Activated B cell treated with CpG ODN at 0.5 μM for 24 hours (primary cell): ENCODE data around the gene PBX1. TPM values are rescaled to one million over a fixed set of nuclear protein-coding genes. Genes with fewer than 3 reads are reported as not detected.

Experiments
- ATAC-seq: fragments of 200-7000 bp; cut with Tn5 transposase; one replicate; pipeline ENCODE4 v1.10.0; 2021; ENCODE audit warnings: low read depth, mild to moderate bottlenecking, moderate library complexity
- CTCF ChIA-PET: fragments of 350-600 bp; sonication (Branson Sonifier 250); formaldehyde crosslinking; loops from one replicate; lab custom pipeline; 2021; ENCODE audit warnings: antibody characterized with exemption; lab: Charles Lee
- POLR2A ChIA-PET: fragments of 350-600 bp; sonication (Branson Sonifier 250); formaldehyde crosslinking; loops from one replicate; lab custom pipeline; 2021; ENCODE audit warnings: antibody characterized with exemption; lab: Charles Lee
- DNase-seq: peaks from one replicate; pipeline ENCODE4 v3.0.0; 2022
- H3K27ac Mint-ChIP-seq: one replicate; pipeline ENCODE4 v1.8.0; 2020; ENCODE audit warnings: mixed read lengths
- H3K27me3 Mint-ChIP-seq: one replicate; pipeline ENCODE4 v1.8.0; 2021; ENCODE audit warnings: mixed read lengths
- H3K36me3 Mint-ChIP-seq: one replicate; pipeline ENCODE4 v1.8.0; 2021; ENCODE audit warnings: low read depth, mixed read lengths
- H3K4me1 Mint-ChIP-seq: one replicate; pipeline ENCODE4 v1.8.0; 2021; ENCODE audit warnings: mixed read lengths
- H3K4me3 Mint-ChIP-seq: one replicate; pipeline ENCODE4 v1.8.0; 2020; ENCODE audit warnings: mild to moderate bottlenecking, mixed read lengths
- H3K9me3 Mint-ChIP-seq: one replicate; pipeline ENCODE4 v1.8.0; 2020; ENCODE audit warnings: mixed read lengths
- intact Hi-C: fragments of 100-400 bp; cut with micrococcal nuclease; formaldehyde crosslinking; loops from one replicate; pipeline ENCODE4 v1.15.1; 2024
- total RNA-seq: library from RNA; stranded (reverse); gene quantifications from 2 replicates; pipeline ENCODE4 v1.2.3, GENCODE V29; 2022
- TF ChIP-seq, protein P1 (sequence below): fragments of 200-600 bp; IDR thresholded peaks from one replicate; pipeline ENCODE4 v1.8.0; 2022; ENCODE audit warnings: antibody characterized with exemption, mild to moderate bottlenecking

Gene PBX1
- total RNA-seq, 1 donor from 2014 or later: not detected

DNA sequence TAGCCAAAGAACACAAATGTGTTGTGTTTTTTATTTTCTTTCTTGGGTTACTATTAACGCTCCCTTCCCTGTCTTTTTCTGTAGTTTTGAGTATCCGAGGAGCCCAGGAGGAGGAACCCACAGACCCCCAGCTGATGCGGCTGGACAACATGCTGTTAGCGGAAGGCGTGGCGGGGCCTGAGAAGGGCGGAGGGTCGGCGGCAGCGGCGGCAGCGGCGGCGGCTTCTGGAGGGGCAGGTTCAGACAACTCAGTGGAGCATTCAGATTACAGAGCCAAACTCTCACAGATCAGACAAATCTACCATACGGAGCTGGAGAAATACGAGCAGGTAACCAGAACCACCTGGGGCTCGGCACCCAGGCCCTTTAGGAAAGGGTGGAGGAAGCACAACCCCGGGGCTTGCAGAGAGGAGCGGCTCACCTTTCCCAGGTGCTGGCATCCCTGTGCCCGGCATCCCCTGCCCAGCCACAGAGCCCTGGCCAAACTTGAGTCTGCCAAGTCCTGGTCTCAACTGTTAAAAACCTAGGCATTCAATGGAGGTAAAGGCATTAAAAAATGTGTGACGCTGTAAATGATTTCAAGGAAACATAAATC is 233.5 kb downstream of the PBX1 start:
- ChIA-PET POLR2A (no interaction called here), CTCF (no interaction called here)
- no peaks in the 10 kb centered on the region for H3K9me3 Mint-ChIP-seq
- no peaks in the 10 kb centered on the region for H3K36me3 Mint-ChIP-seq
- H3K4me1 Mint-ChIP-seq: no peaks in the 10 kb centered on the region
- no peak for DNase-seq
- intact Hi-C loops: no loop called here
- ATAC-seq: no peak
- H3K27me3 Mint-ChIP-seq: peaks cover 8% of the 10 kb centered on the region
- no peak overlapping the region for H3K27ac Mint-ChIP-seq
- TF ChIP-seq, protein P1, sequence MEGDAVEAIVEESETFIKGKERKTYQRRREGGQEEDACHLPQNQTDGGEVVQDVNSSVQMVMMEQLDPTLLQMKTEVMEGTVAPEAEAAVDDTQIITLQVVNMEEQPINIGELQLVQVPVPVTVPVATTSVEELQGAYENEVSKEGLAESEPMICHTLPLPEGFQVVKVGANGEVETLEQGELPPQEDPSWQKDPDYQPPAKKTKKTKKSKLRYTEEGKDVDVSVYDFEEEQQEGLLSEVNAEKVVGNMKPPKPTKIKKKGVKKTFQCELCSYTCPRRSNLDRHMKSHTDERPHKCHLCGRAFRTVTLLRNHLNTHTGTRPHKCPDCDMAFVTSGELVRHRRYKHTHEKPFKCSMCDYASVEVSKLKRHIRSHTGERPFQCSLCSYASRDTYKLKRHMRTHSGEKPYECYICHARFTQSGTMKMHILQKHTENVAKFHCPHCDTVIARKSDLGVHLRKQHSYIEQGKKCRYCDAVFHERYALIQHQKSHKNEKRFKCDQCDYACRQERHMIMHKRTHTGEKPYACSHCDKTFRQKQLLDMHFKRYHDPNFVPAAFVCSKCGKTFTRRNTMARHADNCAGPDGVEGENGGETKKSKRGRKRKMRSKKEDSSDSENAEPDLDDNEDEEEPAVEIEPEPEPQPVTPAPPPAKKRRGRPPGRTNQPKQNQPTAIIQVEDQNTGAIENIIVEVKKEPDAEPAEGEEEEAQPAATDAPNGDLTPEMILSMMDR: no peak
- no peak overlapping the region for H3K4me3 Mint-ChIP-seq

DNA sequence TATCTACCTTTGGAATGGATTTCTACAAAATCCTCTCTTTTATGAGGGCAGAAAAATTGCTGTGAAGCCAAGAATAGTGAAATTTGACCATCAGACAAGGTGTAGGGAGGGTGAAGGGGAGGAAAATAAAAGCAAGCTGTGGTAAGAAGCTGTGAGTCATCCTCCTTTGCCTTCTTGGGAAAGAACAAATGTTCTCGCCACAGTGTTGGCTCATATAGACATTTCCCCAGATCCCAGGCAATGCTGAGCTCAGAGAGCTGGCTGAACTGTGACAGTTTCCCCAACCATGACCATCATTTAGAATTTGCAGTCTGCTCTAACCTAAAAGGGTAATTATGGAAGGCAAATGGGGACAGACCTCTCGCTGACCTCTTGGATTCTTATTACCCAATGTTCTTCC is 235.4 kb downstream of the PBX1 start:
- Mint-ChIP-seq H3K27me3 (peaks cover 4% of the 10 kb centered on the region), H3K27ac (no peak overlapping the region), H3K36me3 (no peaks in the 10 kb centered on the region), H3K9me3 (no peaks in the 10 kb centered on the region), H3K4me1 (no peaks in the 10 kb centered on the region), H3K4me3 (no peak overlapping the region)
- TF ChIP-seq, protein P1: no peak
- DNase-seq (no peak), ATAC-seq (no peak)
- CTCF ChIA-PET: no interaction called here
- POLR2A ChIA-PET: no interaction called here
- intact Hi-C loops: no loop called here

DNA sequence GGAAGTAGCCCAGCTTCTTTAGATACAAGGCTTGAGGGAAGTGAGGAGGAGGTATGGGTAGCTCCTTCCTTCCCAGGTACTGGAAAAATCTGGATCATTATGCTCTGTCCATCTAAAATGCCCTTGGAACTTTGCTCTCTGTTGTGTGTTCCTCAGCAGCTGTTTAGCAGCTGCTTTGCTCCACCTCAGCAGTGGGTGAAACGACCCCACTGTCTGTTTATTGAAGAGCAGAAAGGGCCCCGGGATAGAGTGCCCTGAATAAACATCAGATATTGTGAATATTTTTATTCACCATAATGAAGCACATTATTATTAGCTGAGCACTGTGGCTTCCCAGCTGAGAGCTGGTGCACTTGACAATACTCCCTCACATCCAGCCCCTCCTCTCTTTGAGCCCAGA is 237.9 kb downstream of the PBX1 start:
- TF ChIP-seq, protein P1: no peak
- no peak for DNase-seq
- Mint-ChIP-seq H3K4me1 (no peaks in the 10 kb centered on the region), H3K36me3 (no peaks in the 10 kb centered on the region), H3K9me3 (no peaks in the 10 kb centered on the region), H3K27me3 (peaks cover 4% of the 10 kb centered on the region), H3K27ac (no peak overlapping the region), H3K4me3 (no peak overlapping the region)
- POLR2A ChIA-PET: no interaction called here
- ATAC-seq: no peak
- intact Hi-C loops: no loop called here
- CTCF ChIA-PET: interaction anchor here (2.0 kb wide), 1 partner anchor 10 kb away, joined by 8 read pairs; no protein-coding TSS in a partner anchor

DNA sequence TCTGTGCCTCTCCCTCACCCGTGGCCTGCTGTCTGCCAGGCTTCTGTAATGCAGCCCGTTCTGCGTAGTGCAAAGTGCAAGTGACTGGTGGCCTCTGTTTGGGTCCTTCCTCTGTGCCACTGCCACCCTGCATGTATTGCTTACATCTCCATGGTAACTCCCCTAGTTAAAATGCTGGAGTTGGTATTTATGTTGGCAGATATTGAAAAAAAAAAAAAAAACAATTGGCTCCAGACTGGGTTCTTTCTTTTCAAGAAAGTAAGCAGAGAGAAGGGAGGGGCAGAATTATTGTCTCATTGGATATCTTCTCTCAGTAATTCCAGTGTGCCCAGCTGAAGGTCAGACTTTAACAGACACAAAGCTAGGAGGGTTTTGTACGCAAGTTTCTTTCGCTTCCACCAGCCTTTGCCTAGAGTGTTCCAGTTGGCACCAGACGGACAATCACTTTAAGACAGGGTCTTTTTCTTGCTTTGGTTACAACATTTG is 242.3 kb downstream of the PBX1 start:
- Mint-ChIP-seq H3K27ac (no peak overlapping the region), H3K27me3 (no peaks in the 10 kb centered on the region), H3K9me3 (no peaks in the 10 kb centered on the region), H3K36me3 (no peaks in the 10 kb centered on the region), H3K4me3 (no peak overlapping the region), H3K4me1 (no peaks in the 10 kb centered on the region)
- POLR2A ChIA-PET: no interaction called here
- intact Hi-C loops: no loop called here
- DNase-seq (no peak), ATAC-seq (no peak)
- CTCF ChIA-PET: interaction anchor here (1.8 kb wide), 1 partner anchor 14 kb away, joined by 6 read pairs; no protein-coding TSS in a partner anchor
- TF ChIP-seq, protein P1: no peak

DNA sequence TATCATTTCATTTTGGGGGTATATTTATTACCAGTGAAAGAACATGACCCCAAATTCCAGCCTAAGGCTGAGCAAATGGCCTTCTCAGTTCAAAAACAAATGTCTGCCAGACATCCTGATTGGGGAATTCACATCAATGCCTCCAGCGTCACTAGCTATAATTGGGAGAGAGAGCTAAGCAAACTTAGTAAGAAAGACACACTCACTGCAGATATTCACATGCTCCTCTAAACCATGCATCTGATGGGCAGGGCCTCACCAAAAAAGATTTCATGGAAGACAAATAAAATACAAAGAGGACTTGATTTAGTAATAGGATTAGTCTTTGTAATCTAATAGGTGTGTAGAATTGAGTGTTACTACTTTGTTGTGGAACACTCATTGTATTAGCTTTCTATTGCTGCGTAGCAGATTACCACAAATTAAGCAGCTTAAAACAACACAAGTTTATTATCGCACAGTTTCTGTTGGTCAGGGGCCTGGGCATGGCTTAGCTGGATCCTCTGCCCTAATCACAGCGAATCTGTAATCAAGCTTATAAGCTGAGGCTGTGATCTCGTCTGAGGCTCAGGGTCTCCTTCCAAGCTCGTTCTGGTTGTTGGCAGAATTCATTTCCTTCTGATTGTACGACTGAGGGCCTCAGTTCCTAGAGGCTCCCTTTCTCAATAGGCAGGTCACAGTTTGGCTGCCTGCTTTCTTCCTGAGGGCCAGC is 243.0 kb downstream of the PBX1 start:
- intact Hi-C loops: no loop called here
- no peak for ATAC-seq
- CTCF ChIA-PET: interaction anchor here (1.8 kb wide), 1 partner anchor 15 kb away, joined by 6 read pairs; no protein-coding TSS in a partner anchor

More for the DNA sequence above, 243.0 kb downstream of the PBX1 start:
- H3K27ac Mint-ChIP-seq: no peak overlapping the region
- H3K9me3 Mint-ChIP-seq: no peaks in the 10 kb centered on the region
- TF ChIP-seq, protein P1: no peak
- no peaks in the 10 kb centered on the region for H3K4me1 Mint-ChIP-seq
- POLR2A ChIA-PET: no interaction called here
- H3K4me3 Mint-ChIP-seq: no peak overlapping the region
- no peak for DNase-seq
- H3K27me3 Mint-ChIP-seq: no peaks in the 10 kb centered on the region
- H3K36me3 Mint-ChIP-seq: no peaks in the 10 kb centered on the region
